KOPT-K1 (cell line): ENCODE data around the gene PRKAR1B.
"Not testable (repeated sequence)": the region's sequence is repeated elsewhere in the genome, so short reads cannot be mapped to it uniquely, and the experiment has no call there.

Source experiments
- H3K27ac ChIP-seq: fragments of 200-600 bp; sonication (generic); 2 replicates; pipeline ENCODE4 v1.5.1; 2016; ENCODE audit warnings: antibody characterized with exemption, mild to moderate bottlenecking, low read depth, low read length; ENCODE audit not compliant: poor library complexity, severe bottlenecking
- H3K36me3 ChIP-seq: fragments of 200-600 bp; sonication (generic); 2 replicates; pipeline ENCODE4 v1.5.1; 2017; ENCODE audit warnings: antibody characterized with exemption, mild to moderate bottlenecking, low read length, moderate library complexity; ENCODE audit not compliant: insufficient read depth
- H3K9me3 ChIP-seq: fragments of 200-600 bp; sonication (generic); 2 replicates; pipeline ENCODE4 v1.5.1; 2017; ENCODE audit warnings: antibody characterized with exemption, low read length, mild to moderate bottlenecking; ENCODE audit not compliant: insufficient read depth, poor library complexity, severe bottlenecking

The PRKAR1B gene

GRCh38 chr7:619368-619840, 107.7 kb downstream of the PRKAR1B start:
- Histone ChIP-seq H3K36me3 (peaks cover 22% of the 10 kb centered on the region; the same call in 1 of the 2 replicates), H3K9me3 (peaks cover 45% of the 10 kb centered on the region), H3K27ac (peak overlapping the region; percentile 97)

GRCh38 chr7:618539-619367, 108.3 kb downstream of the PRKAR1B start:
- H3K36me3 ChIP-seq, result peaks cover 20% of the 10 kb centered on the region; the same call in 1 of the 2 replicates
- H3K27ac ChIP-seq, result peak overlapping the region; percentile 97
- H3K9me3 ChIP-seq, result peaks cover 38% of the 10 kb centered on the region

- peaks cover 30% of the 10 kb centered on the region for H3K9me3 ChIP-seq
- H3K36me3 ChIP-seq, result peaks cover 14% of the 10 kb centered on the region; the same call in 1 of the 2 replicates
- H3K27ac ChIP-seq, result peak overlapping the region; percentile 97
Observed at GRCh38 chr7:617614-618538, 109.2 kb downstream of the PRKAR1B start.

GRCh38 chr7:613442-614140, 113.5 kb downstream of the PRKAR1B start:
- peak overlapping the region; percentile 46 for H3K27ac ChIP-seq

GRCh38 chr7:611837-612236, 115.2 kb downstream of the PRKAR1B start:
- H3K27ac ChIP-seq, result not testable (repeated sequence)

More at GRCh38 chr7:613442-614140, 113.5 kb downstream of the PRKAR1B start:
- peaks cover 3% of the 10 kb centered on the region; the same call in 1 of the 2 replicates for H3K36me3 ChIP-seq
- no peaks in the 10 kb centered on the region for H3K9me3 ChIP-seq

GRCh38 chr7:611281-611810, 115.7 kb downstream of the PRKAR1B start:
- Histone ChIP-seq H3K27ac (peak overlapping the region; percentile 78), H3K9me3 (no peaks in the 10 kb centered on the region), H3K36me3 (peaks cover 3% of the 10 kb centered on the region; the same call in 1 of the 2 replicates)

More at GRCh38 chr7:611837-612236, 115.2 kb downstream of the PRKAR1B start:
- not testable (repeated sequence) for H3K36me3 ChIP-seq, H3K9me3 ChIP-seq

- Histone ChIP-seq H3K27ac (peak overlapping the region; percentile 78), H3K9me3 (no peaks in the 10 kb centered on the region), H3K36me3 (peaks cover 8% of the 10 kb centered on the region)
Observed at GRCh38 chr7:610531-611280, 116.4 kb downstream of the PRKAR1B start.

GRCh38 chr7:610141-610530, 116.9 kb downstream of the PRKAR1B start:
- H3K36me3 ChIP-seq, result peaks cover 14% of the 10 kb centered on the region
- H3K27ac ChIP-seq, result peak overlapping the region; percentile 78
- no peaks in the 10 kb centered on the region for H3K9me3 ChIP-seq

- peak overlapping the region; percentile 78 for H3K27ac ChIP-seq
- H3K36me3 ChIP-seq, result peaks cover 18% of the 10 kb centered on the region
- H3K9me3 ChIP-seq, result no peaks in the 10 kb centered on the region
Observed at GRCh38 chr7:609365-609764, 117.7 kb downstream of the PRKAR1B start.

GRCh38 chr7:608954-609353, 118.1 kb downstream of the PRKAR1B start:
- H3K36me3 ChIP-seq, result peaks cover 18% of the 10 kb centered on the region
- no peaks in the 10 kb centered on the region for H3K9me3 ChIP-seq
- H3K27ac ChIP-seq, result peak overlapping the region; percentile 78

- peak overlapping the region; percentile 78 for H3K27ac ChIP-seq
- H3K9me3 ChIP-seq, result no peaks in the 10 kb centered on the region
Observed at GRCh38 chr7:608361-608760, 118.7 kb downstream of the PRKAR1B start.

GRCh38 chr7:607938-608337, 119.1 kb downstream of the PRKAR1B start:
- H3K27ac ChIP-seq, result peak overlapping the region; percentile 78
- H3K36me3 ChIP-seq, result peaks cover 18% of the 10 kb centered on the region

More at GRCh38 chr7:608361-608760, 118.7 kb downstream of the PRKAR1B start:
- peaks cover 18% of the 10 kb centered on the region for H3K36me3 ChIP-seq

GRCh38 chr7:605661-606450, 121.2 kb downstream of the PRKAR1B start:
- no peaks in the 10 kb centered on the region for H3K9me3 ChIP-seq
- H3K36me3 ChIP-seq, result peaks cover 14% of the 10 kb centered on the region
- peak overlapping the region; percentile 98 for H3K27ac ChIP-seq

More at GRCh38 chr7:607938-608337, 119.1 kb downstream of the PRKAR1B start:
- no peaks in the 10 kb centered on the region for H3K9me3 ChIP-seq
